Embryonic facial prominence (tissue), 1 donor: ENCODE measurements around the gene ERO1B.

Source experiments
- DNase-seq: peaks from one replicate; pipeline ENCODE4 v3.0.0-alpha.2; 2016; ENCODE audit errors: extremely low spot score

Gene ERO1B

DNA sequence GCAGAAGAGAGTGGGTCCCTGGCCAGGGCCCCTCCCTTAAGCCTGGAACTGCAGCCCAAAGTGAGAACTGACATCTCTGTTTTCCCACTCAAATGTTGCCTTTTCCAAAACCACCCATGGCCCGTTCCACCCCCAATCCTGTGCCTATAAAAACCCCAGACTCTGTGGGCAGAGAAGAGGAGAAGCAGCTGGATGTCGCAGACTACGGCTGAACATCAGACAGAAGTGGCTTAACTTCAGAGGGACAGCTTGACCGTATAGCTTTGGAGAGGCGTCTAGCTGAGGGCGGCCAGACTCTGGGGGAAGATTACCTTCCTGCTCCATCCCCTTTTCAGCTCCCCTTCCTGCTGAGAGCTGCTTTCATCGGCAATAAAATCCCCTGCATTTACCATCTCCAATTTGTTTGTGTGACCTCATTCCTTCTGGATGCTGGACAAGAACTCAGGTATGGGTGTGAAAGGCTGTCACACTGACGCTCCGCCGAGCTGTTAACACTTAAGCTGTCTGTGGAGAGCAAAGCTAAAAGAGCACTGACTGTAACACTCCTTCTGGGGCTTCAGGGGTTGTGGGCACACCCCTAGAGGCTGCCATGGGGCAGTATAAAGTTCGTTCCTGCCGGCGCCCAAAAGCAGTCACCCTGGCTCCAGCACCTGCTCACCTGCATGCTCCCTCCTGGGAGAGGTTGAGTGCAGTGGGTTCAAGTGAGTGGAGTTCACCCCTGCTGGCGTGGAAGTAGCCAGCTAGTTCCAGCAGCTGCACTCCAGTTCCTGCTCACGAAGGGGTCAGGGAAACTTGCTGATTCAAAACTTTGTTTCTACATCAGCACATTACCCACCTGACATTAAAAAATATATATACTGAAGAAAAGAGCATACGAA, 19.6 kb upstream of the ERO1B start:
- no peak for DNase-seq

- no peak for DNase-seq
Observed at GRCh38 chr1:236297161-236297560, 15.4 kb upstream of the ERO1B start.

GRCh38 chr1:236292425-236292824, 10.7 kb upstream of the ERO1B start:
- no peak for DNase-seq

- DNase-seq, result no peak
Observed at GRCh38 chr1:236289492-236290131, 7.9 kb upstream of the ERO1B start.

- no peak for DNase-seq
Observed at GRCh38 chr1:236288620-236288976, 6.8 kb upstream of the ERO1B start.

DNA sequence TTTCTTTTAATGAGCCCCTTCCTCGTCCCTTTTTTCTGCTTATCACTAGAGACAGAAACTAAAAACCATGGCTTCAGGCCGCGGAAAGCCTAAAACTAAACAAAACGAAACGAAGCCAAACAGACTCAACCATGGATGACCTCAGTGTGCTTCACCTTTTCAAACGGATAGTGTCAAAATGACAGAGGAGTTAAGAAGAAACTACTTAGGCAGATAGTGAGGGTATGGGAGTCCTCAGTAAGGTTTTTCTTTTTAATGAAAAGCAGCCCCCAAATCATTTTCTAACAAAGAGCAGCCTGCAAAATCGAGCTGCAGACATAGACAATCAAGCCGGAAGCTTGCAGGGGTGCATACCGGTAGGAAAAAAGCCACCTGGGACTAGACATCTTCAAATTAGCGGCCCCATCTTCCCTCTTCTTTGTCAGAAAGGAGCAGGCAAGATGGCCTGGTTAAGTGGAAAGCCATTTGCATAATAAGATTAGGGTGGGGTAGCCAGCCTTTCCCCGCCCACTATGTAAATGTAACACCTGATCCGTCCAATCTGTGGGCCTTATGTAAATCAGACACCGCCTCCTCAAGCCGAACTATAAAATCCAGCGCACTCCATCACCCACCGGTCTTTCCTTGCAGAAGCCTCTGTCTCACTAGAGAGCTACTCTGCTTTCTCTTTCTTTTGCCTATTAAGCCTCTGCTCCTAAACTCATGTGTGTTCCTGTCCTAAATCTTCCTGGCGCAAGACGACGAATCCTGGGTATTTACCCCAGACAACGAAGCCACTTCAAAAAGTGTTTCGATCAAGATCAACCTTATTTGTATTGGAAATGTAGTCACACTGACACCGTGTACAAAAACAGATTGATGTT, 6.2 kb upstream of the ERO1B start:
- no peak for DNase-seq

DNA sequence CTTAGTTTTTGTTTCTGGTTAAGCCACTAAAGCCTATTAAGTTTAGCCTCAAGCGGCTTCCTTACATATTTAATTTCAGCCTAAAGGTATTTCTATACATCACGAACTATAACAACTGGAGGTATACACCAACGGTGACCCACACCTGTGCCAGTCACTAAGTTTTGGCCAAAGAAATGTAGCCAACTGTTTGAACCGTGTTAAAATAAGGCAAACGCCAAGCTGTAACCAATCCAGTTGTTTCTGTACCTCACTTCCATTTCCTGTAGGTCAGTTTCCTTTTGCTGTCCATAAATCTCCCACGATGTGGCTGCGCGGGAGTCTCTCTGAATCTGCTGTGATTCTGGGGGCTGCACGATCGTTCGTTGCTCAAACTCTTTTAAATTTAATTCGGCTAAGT, 5.6 kb upstream of the ERO1B start:
- DNase-seq, result no peak

- DNase-seq, result no peak
Observed at GRCh38 chr1:236284291-236284721, 2.5 kb upstream of the ERO1B start.

GRCh38 chr1:236282719-236283118, 961 bp upstream of the ERO1B start:
- DNase-seq, result no peak

DNA sequence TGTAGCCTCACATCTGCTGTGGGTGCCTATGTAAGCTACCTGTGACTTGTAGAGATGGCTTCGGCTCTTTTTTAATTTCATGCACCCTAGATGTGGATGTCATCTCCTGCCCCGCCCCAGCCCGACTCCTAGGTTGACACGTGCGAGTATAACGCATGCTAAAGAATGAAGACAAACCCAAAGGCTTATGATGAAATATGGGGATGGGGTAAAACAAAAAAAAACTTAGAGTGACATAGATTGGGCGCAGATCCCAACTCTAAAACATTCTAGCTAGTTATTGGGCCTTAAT, 613 bp upstream of the ERO1B start:
- DNase-seq, result no peak

DNA sequence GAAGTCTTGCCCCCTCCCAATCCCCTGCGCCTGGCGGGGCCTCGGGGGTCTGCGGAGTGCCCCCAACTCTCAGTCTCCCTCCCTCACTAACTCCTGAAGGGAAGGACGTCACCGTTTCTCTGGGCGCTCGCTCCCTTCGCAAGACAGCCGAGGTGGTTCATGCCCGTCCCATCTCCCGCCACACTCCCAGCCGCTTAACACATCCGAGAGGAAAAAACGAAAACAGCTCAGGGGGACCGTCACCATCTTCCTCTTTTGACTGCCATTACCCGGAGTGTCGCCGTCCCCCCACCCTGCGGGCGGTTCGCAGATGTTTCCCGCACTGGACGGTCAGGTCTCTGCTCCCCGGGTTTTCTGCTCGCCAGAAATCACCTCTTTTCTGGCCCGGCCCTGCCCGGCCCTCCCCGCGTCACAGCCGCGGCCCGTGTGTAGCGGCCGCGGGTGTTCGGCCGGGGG, 532 bp downstream of the ERO1B start:
- peak; percentile 17 for DNase-seq

DNA sequence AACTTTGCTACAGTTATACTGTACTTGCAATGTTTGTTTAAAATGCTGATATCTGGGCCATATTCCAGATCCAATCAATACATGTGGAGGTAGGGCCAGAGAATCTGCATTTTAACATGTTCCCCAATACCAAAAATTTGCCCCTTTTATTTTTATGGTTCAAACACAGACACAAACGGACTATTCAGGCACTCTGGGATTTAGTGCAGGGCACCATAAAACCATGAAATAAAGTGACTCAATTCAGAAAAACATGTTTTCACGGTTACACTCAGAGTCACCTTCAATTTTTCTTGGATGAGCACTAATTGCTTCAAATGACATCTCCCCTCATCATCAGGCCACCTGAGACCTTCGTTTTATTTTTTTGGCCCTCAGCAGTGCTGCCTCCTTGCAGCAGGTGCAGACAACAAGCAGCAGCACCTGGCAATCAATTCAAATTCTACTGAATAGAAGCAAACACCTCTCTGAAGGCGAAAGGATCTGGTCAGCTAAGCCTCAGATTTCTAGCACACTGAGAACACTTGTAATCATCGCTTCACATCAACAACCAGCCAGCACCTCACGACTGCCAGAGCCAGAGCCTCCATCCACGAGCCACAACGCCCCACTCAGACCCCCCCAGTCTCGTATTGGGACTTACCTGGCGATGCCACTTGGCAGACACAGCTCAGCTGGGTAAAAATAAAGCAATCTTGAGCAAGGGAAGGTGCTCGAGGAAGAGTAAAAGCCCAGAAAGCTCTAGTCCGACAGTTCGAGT, 1.1 kb downstream of the ERO1B start:
- DNase-seq, result no peak

GRCh38 chr1:236275586-236275985, 6.2 kb downstream of the ERO1B start:
- no peak for DNase-seq

DNA sequence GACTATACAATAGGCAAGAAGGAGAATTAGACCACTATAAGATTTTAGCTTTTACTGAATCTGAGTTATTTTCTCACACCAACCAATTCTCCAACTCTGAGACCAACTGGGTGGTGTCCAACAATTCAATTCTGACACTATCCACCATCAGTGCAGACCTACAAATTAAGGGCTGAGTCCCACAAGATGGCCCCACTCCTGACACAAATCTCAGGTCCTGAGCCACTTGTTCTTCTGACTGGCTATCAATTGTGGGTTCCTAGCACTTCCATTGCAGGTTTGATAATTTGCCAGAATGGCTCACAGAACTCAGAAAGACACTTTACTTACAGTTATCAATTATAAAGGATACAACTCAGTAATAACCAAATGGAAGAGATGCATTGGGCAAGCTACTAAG, 6.7 kb downstream of the ERO1B start:
- no peak for DNase-seq

DNA sequence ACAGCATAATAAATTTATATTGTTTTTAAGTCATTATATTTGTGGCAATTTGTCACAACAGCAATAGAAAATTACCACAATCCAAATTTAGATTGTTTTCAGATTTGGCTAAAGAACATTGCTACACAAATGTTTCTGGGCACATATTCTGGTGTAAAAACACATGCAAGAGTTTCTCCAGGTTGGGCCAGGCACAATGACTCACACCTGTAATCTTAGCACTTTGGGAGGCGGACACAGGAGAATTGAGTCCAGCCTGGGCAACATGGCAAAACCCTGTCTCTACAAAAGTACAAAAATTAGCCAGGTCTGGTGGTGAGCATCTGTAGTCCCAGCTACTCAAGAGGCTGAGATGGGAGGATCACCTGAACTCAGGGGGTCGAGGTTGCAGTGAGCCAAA, 8.4 kb downstream of the ERO1B start:
- DNase-seq, result no peak

DNA sequence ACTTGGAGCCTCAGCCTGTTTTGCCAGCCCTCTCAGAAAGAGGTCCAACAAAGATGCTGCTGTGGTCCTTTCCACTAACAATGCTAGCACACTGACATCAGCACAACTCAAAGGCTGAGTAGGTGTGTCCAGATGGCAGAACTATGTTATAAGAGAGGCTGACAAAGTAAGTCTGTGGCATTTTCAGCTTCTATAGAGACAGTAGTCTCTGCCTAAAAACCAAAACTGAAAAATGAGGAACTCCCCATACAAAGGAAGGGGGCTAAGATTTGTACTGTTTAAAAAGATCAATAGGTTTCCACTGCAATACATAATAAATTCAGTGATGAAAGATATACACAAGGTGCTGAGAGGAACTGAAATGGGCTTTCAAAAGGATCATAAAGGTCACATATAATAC, 12.3 kb downstream of the ERO1B start:
- DNase-seq, result no peak

- DNase-seq, result no peak
Observed at GRCh38 chr1:236261898-236262297, 19.9 kb downstream of the ERO1B start.

DNA sequence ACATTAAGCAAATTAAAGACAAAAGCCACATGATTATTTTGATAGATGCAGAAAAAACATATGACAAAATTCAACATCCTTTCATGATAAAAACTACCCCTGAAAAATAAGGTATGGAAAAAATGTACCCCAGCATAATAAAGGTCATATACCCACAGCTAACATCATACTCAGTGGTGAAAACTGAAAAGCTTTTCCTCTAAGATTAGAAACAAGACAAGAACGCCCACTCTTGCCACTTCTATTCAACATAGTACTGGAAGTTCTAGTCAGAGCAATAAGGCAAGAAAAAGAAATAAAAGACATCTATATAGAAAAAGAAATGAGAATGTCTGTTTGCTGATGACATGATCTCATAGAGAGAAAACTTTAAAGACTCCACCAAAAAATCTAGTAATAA, 20.7 kb downstream of the ERO1B start:
- no peak for DNase-seq

DNA sequence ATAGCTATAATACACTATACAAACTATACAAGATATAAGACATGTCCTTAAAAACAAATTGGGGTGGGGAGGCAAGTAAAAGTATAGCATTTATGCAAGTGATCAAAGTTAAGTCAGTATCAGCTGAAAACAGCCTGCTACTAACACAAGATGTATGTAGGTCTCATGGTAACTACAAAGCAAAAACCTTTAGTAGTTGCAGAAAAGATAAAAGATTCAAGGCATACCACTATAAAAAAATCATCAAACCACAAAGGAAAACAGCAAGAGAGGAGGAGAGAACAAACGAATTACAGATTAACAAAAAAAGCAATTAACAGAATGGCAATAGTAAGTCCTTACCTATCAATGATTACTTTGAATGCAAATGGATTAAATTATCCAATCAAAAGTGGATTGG, 22.7 kb downstream of the ERO1B start:
- DNase-seq, result no peak

DNA sequence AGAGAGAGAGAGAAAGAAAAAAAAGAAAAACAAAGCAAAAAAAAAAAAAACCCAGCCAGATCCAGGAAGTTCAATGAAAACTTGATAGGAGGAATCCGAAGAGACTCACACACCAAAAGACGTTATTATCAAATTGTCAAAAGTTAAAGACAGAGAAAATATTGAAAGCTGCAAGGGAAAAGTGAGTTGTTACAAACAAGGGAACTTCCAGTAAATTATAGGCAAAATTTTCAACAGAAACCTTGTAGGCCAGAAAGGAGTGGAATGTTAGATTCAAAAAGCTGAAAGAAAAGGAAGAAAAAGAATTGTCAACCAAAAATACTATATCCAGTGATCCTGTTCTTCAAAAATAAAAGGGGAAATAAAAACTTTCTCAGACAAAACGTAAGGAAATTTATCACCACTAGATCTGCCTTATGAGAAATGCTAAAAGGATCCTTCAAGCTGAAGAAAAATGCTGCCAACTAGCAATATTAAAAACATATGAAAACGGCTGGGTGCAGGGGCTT, 23.6 kb downstream of the ERO1B start:
- DNase-seq, result no peak

- no peak for DNase-seq
Observed at GRCh38 chr1:236257216-236257615, 24.5 kb downstream of the ERO1B start.
